ENCODE results near the gene NKX2-3.

DNA sequence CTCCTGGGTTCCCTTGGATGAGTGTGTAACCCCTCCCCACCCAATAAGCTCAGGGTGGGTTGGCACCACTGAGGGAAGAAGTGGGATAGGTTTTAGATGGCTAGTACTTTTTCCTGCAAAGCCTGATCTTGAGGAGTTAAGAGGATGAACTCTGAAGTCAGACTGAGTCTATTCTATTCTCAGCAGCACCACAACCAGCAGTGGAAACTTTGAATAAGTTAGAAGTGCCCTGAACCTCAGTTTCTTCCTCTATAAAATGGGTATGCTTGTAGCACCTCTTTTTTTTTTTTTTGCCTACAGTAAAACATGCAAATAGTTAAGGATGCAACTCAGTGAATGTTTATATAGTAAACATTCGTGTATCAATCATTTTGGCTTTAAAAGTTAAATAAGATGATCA lies 7.1 kb downstream of the NKX2-3 start:
- TF ChIP-seq, protein P1, sequence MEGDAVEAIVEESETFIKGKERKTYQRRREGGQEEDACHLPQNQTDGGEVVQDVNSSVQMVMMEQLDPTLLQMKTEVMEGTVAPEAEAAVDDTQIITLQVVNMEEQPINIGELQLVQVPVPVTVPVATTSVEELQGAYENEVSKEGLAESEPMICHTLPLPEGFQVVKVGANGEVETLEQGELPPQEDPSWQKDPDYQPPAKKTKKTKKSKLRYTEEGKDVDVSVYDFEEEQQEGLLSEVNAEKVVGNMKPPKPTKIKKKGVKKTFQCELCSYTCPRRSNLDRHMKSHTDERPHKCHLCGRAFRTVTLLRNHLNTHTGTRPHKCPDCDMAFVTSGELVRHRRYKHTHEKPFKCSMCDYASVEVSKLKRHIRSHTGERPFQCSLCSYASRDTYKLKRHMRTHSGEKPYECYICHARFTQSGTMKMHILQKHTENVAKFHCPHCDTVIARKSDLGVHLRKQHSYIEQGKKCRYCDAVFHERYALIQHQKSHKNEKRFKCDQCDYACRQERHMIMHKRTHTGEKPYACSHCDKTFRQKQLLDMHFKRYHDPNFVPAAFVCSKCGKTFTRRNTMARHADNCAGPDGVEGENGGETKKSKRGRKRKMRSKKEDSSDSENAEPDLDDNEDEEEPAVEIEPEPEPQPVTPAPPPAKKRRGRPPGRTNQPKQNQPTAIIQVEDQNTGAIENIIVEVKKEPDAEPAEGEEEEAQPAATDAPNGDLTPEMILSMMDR (IDR thresholded peaks at IDR 0.05) = no peak
- TF ChIP-seq SMC3 (IDR thresholded peaks at IDR 0.05) (no peak), EP300 (IDR thresholded peaks at IDR 0.05) (no peak), RARB (CRISPR knock-in tag; IDR thresholded peaks at IDR 0.05) (no peak), KDM1A (IDR thresholded peaks at IDR 0.05; ENCODE audit: low read depth) (no peak), POLR2A (IDR thresholded peaks at IDR 0.05; ENCODE audit: low read length) (no peak), ZSCAN20 (CRISPR knock-in tag; IDR thresholded peaks at IDR 0.05) (no peak)
- TF ChIP-seq, protein P2, sequence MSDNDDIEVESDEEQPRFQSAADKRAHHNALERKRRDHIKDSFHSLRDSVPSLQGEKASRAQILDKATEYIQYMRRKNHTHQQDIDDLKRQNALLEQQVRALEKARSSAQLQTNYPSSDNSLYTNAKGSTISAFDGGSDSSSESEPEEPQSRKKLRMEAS (IDR thresholded peaks at IDR 0.05) = no peak
- TF ChIP-seq, protein P3, sequence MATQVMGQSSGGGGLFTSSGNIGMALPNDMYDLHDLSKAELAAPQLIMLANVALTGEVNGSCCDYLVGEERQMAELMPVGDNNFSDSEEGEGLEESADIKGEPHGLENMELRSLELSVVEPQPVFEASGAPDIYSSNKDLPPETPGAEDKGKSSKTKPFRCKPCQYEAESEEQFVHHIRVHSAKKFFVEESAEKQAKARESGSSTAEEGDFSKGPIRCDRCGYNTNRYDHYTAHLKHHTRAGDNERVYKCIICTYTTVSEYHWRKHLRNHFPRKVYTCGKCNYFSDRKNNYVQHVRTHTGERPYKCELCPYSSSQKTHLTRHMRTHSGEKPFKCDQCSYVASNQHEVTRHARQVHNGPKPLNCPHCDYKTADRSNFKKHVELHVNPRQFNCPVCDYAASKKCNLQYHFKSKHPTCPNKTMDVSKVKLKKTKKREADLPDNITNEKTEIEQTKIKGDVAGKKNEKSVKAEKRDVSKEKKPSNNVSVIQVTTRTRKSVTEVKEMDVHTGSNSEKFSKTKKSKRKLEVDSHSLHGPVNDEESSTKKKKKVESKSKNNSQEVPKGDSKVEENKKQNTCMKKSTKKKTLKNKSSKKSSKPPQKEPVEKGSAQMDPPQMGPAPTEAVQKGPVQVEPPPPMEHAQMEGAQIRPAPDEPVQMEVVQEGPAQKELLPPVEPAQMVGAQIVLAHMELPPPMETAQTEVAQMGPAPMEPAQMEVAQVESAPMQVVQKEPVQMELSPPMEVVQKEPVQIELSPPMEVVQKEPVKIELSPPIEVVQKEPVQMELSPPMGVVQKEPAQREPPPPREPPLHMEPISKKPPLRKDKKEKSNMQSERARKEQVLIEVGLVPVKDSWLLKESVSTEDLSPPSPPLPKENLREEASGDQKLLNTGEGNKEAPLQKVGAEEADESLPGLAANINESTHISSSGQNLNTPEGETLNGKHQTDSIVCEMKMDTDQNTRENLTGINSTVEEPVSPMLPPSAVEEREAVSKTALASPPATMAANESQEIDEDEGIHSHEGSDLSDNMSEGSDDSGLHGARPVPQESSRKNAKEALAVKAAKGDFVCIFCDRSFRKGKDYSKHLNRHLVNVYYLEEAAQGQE (IDR thresholded peaks at IDR 0.05) = no peak
- TF ChIP-seq, protein P4, sequence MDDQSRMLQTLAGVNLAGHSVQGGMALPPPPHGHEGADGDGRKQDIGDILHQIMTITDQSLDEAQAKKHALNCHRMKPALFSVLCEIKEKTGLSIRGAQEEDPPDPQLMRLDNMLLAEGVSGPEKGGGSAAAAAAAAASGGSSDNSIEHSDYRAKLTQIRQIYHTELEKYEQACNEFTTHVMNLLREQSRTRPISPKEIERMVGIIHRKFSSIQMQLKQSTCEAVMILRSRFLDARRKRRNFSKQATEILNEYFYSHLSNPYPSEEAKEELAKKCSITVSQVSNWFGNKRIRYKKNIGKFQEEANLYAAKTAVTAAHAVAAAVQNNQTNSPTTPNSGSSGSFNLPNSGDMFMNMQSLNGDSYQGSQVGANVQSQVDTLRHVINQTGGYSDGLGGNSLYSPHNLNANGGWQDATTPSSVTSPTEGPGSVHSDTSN (IDR thresholded peaks at IDR 0.05) = no peak
- TF ChIP-seq, protein P5, sequence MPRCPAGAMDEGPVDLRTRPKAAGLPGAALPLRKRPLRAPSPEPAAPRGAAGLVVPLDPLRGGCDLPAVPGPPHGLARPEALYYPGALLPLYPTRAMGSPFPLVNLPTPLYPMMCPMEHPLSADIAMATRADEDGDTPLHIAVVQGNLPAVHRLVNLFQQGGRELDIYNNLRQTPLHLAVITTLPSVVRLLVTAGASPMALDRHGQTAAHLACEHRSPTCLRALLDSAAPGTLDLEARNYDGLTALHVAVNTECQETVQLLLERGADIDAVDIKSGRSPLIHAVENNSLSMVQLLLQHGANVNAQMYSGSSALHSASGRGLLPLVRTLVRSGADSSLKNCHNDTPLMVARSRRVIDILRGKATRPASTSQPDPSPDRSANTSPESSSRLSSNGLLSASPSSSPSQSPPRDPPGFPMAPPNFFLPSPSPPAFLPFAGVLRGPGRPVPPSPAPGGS (IDR thresholded peaks at IDR 0.05) = no peak

Measured in A549 (cell line).